Panc1 (cell line): ENCODE results near the gene TRIM29.

Experiments used
- POLR2AphosphoS5 ChIP-seq: IDR thresholded peaks from 2 replicates; pipeline ENCODE4 v1.6.1; 2012; ENCODE audit warnings: mild to moderate bottlenecking, low read depth, low read length, moderate library complexity
- SIN3A ChIP-seq: IDR thresholded peaks from 2 replicates; pipeline ENCODE4 v1.6.1; 2012; ENCODE audit warnings: low read depth, mild to moderate bottlenecking, low read length, moderate library complexity, borderline replicate concordance; ENCODE audit not compliant: insufficient read depth
- TF ChIP-seq, protein P1 (sequence below): fragments of 450-650 bp; IDR thresholded peaks from 2 replicates; pipeline ENCODE4 v1.5.1; 2017; ENCODE audit warnings: mild to moderate bottlenecking

DNA sequence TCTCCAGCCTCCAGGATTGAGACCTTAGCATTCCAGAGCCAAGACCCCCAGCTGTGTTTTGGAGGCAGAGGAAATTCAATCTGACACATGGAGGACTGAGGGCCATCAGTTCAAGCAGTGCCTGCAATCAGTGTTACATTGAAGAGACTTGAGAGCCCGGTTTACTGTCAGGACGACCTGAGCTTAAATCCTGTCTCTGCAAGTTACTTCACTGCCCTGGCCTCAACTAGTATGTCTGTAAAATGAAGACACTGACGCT, 35.1 kb downstream of the TRIM29 start:
- TF ChIP-seq SIN3A, result no peak
- no peak for TF ChIP-seq POLR2AphosphoS5
- TF ChIP-seq, protein P1, sequence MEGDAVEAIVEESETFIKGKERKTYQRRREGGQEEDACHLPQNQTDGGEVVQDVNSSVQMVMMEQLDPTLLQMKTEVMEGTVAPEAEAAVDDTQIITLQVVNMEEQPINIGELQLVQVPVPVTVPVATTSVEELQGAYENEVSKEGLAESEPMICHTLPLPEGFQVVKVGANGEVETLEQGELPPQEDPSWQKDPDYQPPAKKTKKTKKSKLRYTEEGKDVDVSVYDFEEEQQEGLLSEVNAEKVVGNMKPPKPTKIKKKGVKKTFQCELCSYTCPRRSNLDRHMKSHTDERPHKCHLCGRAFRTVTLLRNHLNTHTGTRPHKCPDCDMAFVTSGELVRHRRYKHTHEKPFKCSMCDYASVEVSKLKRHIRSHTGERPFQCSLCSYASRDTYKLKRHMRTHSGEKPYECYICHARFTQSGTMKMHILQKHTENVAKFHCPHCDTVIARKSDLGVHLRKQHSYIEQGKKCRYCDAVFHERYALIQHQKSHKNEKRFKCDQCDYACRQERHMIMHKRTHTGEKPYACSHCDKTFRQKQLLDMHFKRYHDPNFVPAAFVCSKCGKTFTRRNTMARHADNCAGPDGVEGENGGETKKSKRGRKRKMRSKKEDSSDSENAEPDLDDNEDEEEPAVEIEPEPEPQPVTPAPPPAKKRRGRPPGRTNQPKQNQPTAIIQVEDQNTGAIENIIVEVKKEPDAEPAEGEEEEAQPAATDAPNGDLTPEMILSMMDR, result no peak
